Retinal pigment epithelial cell (primary cell): ENCODE measurements around the gene MRPL33.

Experiments
- DNase-seq: peaks from one replicate; pipeline ENCODE4 v3.0.0-alpha.2; 2010; ENCODE audit warnings: low read depth
- H3K4me3 ChIP-seq: 2 replicates; pipeline ENCODE4 v1.5.1; 2011; ENCODE audit warnings: mild to moderate bottlenecking, low read length, control low read depth, moderate library complexity
- CTCF ChIP-seq: conservative IDR thresholded peaks from 2 replicates; pipeline ENCODE4 v1.5.1; 2011; ENCODE audit warnings: low read depth, low read length, control low read depth, inconsistent platforms

The MRPL33 gene

GRCh38 chr2:27736031-27736889, 35.3 kb upstream of the MRPL33 start:
- DNase-seq = no peak
- H3K4me3 ChIP-seq = peak overlapping the region; percentile 19
- no peak for TF ChIP-seq CTCF

GRCh38 chr2:27736890-27737204, 34.7 kb upstream of the MRPL33 start:
- no peak overlapping the region for H3K4me3 ChIP-seq
- no peak for TF ChIP-seq CTCF
- DNase-seq = no peak

- no peak for DNase-seq
- no peak for TF ChIP-seq CTCF
- no peak overlapping the region for H3K4me3 ChIP-seq
Measured at GRCh38 chr2:27737676-27738348, 33.7 kb upstream of the MRPL33 start.

GRCh38 chr2:27738349-27739057, 33.0 kb upstream of the MRPL33 start:
- H3K4me3 ChIP-seq = no peak overlapping the region
- DNase-seq = no peak
- no peak for TF ChIP-seq CTCF

GRCh38 chr2:27739058-27739373, 32.5 kb upstream of the MRPL33 start:
- TF ChIP-seq CTCF = no peak
- H3K4me3 ChIP-seq = no peak overlapping the region
- no peak for DNase-seq

GRCh38 chr2:27741673-27742072, 29.8 kb upstream of the MRPL33 start:
- H3K4me3 ChIP-seq = no peak overlapping the region
- DNase-seq = no peak
- TF ChIP-seq CTCF = no peak
